Natural killer cell (primary cell): ENCODE results near the gene TTC31. TPM values are rescaled to one million over a fixed set of nuclear protein-coding genes. Genes with fewer than 3 reads are reported as not detected.

Experiments used
- ATAC-seq, 3 donors: fragments of 150-1000 bp in 2 of 3; fragments of 200-7000 bp in 1 of 3; cut with Tn5 transposase; 1 replicate in 1 of 3; 2 replicates in 2 of 3; pipeline ENCODE4 v1.10.0; 2021; ENCODE audit warnings: mild to moderate bottlenecking in 2 of 3, moderate library complexity in 2 of 3
- DNase-seq, 2 donors: peaks; one replicate each; pipeline versions ENCODE4 v3.0.0 to v3.0.0-alpha.2; 2013 to 2021; ENCODE audit warnings: mixed read lengths in 1 of 2
- H3K27ac ChIP-seq: one replicate; pipeline ENCODE4 v1.5.1; 2013; ENCODE audit warnings: mild to moderate bottlenecking, low read length
- H3K27me3 ChIP-seq: one replicate; pipeline ENCODE4 v1.6.1; 2013; ENCODE audit warnings: low read length; ENCODE audit not compliant: control insufficient read depth, insufficient read depth
- H3K36me3 ChIP-seq: one replicate; pipeline ENCODE4 v1.6.1; 2013; ENCODE audit warnings: low read length; ENCODE audit not compliant: control insufficient read depth, insufficient read depth
- H3K4me1 ChIP-seq: one replicate; pipeline ENCODE4 v1.6.1; 2013; ENCODE audit warnings: low read length; ENCODE audit not compliant: control insufficient read depth, insufficient read depth
- H3K4me3 ChIP-seq: one replicate; pipeline ENCODE4 v1.5.1; 2013; ENCODE audit warnings: low read length
- H3K9me3 ChIP-seq: one replicate; pipeline ENCODE4 v1.6.1; 2013; ENCODE audit warnings: low read length; ENCODE audit not compliant: control insufficient read depth, insufficient read depth
- H3K27ac Mint-ChIP-seq, 2 donors: one replicate each; pipeline ENCODE4 v1.8.0; 2022; ENCODE audit warnings: mild to moderate bottlenecking in 2 of 2, mixed read lengths in 2 of 2, moderate library complexity in 1 of 2
- H3K27me3 Mint-ChIP-seq, 2 donors: one replicate each; pipeline ENCODE4 v1.8.0; 2022; ENCODE audit warnings: low read depth in 2 of 2, mixed read lengths in 2 of 2
- H3K36me3 Mint-ChIP-seq: one replicate; pipeline ENCODE4 v1.8.0; 2022; ENCODE audit warnings: mixed read lengths
- H3K4me1 Mint-ChIP-seq, 2 donors: one replicate each; pipeline ENCODE4 v1.8.0; 2022; ENCODE audit warnings: mixed read lengths in 2 of 2
- H3K4me3 Mint-ChIP-seq: one replicate; pipeline ENCODE4 v1.8.0; 2022; ENCODE audit warnings: mild to moderate bottlenecking, moderate library complexity, mixed read lengths
- H3K9me3 Mint-ChIP-seq, 2 donors: one replicate each; pipeline ENCODE4 v1.8.0; 2022; ENCODE audit warnings: mixed read lengths in 2 of 2
- WGBS: methylation state at CpG from one replicate; pipeline ENCODE4 v1.1.7; 2013; ENCODE audit warnings: missing lambda C conversion rate; ENCODE audit not compliant: insufficient coverage; 5-methylcytosine and 5-hydroxymethylcytosine counted together
- intact Hi-C: fragments of 100-400 bp; cut with micrococcal nuclease; formaldehyde crosslinking; loops from one replicate; pipeline ENCODE4 v1.14.2; 2022
- total RNA-seq, 4 donors: library from RNA; stranded (reverse); fragments of 120-200 nt in 1 of 4; gene quantifications; one replicate each; pipeline versions ENCODE4 v1.2.3 to v1.2.4, GENCODE V29; 2013 to 2022
- TF ChIP-seq, protein P1 (sequence below): fragments of 200-600 bp; IDR thresholded peaks from one replicate; pipeline ENCODE4 v1.8.0; 2022; ENCODE audit warnings: antibody characterized with exemption

Gene TTC31
- total RNA-seq, 3 donors from 2014 or later (not counting 1 experiment from before 2014, with no cell fraction given), result 51.3 to 59.7 (median 53.1) TPM

DNA sequence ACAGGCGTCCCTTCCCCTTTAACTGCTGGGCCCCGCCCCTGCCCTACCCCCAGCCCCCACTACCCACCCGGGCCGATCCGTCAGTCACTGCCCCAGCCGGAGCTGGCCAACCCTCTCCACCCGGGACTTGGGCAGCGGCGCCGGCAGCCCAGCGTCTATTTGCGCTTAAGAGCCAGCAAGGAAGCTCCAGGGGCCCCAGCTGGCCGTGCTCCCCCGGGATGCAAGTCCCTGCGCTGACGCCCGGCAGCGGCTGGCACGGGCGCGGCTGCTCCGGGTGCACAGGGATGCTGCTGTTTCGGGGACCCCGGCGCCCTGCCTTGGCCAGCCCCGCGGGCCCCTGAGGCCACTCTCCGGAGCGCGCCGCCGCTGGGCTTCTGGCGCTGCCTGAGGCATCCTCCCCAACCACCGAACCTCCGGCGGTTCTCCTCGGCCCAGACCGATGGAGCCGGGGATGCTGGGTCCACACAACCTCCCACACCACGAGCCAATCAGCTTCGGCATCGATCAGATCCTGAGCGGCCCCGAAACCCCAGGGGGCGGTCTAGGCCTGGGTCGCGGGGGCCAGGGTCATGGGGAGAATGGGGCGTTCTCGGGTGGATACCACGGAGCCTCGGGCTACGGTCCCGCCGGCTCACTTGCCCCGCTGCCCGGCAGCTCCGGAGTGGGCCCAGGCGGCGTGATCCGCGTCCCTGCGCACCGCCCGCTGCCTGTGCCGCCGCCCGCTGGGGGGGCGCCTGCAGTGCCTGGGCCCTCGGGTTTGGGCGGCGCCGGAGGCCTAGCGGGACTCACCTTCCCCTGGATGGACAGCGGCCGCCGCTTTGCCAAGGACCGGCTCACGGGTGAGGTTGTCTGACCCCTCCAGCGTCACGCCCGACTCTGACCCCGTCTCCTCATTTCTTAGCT, 31.7 kb downstream of the TTC31 start, which contains the start of gene TLX2:
Gene TLX2, plus strand, starts transcription at position 83 of the 903 bp plus-strand sequence. Its CDS starts 357 bp downstream, at position 440.
- intact Hi-C loops, result no loop called here

GRCh38 chr2:74515271-74515980, 32.5 kb downstream of the TTC31 start:
- DNase-seq (peak in 1 of 2 donors; percentile 38), ATAC-seq (peak in 2 of 3 donors; percentile 16 to 40)
- H3K27me3 Mint-ChIP-seq, result peaks cover 73 to 82% of the 10 kb centered on the region in 2 donors
- TF ChIP-seq, protein P1, sequence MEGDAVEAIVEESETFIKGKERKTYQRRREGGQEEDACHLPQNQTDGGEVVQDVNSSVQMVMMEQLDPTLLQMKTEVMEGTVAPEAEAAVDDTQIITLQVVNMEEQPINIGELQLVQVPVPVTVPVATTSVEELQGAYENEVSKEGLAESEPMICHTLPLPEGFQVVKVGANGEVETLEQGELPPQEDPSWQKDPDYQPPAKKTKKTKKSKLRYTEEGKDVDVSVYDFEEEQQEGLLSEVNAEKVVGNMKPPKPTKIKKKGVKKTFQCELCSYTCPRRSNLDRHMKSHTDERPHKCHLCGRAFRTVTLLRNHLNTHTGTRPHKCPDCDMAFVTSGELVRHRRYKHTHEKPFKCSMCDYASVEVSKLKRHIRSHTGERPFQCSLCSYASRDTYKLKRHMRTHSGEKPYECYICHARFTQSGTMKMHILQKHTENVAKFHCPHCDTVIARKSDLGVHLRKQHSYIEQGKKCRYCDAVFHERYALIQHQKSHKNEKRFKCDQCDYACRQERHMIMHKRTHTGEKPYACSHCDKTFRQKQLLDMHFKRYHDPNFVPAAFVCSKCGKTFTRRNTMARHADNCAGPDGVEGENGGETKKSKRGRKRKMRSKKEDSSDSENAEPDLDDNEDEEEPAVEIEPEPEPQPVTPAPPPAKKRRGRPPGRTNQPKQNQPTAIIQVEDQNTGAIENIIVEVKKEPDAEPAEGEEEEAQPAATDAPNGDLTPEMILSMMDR, result no peak
- H3K36me3 Mint-ChIP-seq, result no peaks in the 10 kb centered on the region
- H3K4me1 Mint-ChIP-seq, result peaks cover 10 to 20% of the 10 kb centered on the region in 2 donors
- WGBS, result 7% methylated on average over 60 of the region's 60 CpGs
- H3K9me3 Mint-ChIP-seq, result no peaks in the 10 kb centered on the region
- no peak overlapping the region for H3K27ac Mint-ChIP-seq
- Histone ChIP-seq H3K4me1 (peaks cover 31% of the 10 kb centered on the region), H3K27ac (no peak overlapping the region), H3K4me3 (no peak overlapping the region), H3K9me3 (no peaks in the 10 kb centered on the region), H3K36me3 (no peaks in the 10 kb centered on the region), H3K27me3 (peaks cover 66% of the 10 kb centered on the region)
- intact Hi-C loops, result no loop called here
- H3K4me3 Mint-ChIP-seq, result peak overlapping the region; percentile 75

More for the DNA sequence above, 31.7 kb downstream of the TTC31 start, which contains the start of gene TLX2:
- Histone ChIP-seq H3K4me3 (no peak within 1 kb of the TSS), H3K36me3 (no peaks in the 10 kb centered on the region), H3K27ac (no peak within 1 kb of the TSS), H3K4me1 (peaks cover 31% of the 10 kb centered on the region), H3K27me3 (peaks cover 66% of the 10 kb centered on the region), H3K9me3 (no peaks in the 10 kb centered on the region)
- Mint-ChIP-seq H3K9me3 (no peaks in the 10 kb centered on the region), H3K36me3 (no peaks in the 10 kb centered on the region), H3K27me3 (peaks cover 68 to 80% of the 10 kb centered on the region in 2 donors), H3K27ac (peak within 1 kb of the TSS in 1 of 2 donors; percentile 36), H3K4me1 (peaks cover 10 to 20% of the 10 kb centered on the region in 2 donors), H3K4me3 (peak within 1 kb of the TSS; percentile 75)
- TF ChIP-seq, protein P1, result no peak
- WGBS, result 3% methylated on average over 82 of the region's 82 CpGs
- ATAC-seq (no peak), DNase-seq (peak in 1 of 2 donors; percentile 36)

DNA sequence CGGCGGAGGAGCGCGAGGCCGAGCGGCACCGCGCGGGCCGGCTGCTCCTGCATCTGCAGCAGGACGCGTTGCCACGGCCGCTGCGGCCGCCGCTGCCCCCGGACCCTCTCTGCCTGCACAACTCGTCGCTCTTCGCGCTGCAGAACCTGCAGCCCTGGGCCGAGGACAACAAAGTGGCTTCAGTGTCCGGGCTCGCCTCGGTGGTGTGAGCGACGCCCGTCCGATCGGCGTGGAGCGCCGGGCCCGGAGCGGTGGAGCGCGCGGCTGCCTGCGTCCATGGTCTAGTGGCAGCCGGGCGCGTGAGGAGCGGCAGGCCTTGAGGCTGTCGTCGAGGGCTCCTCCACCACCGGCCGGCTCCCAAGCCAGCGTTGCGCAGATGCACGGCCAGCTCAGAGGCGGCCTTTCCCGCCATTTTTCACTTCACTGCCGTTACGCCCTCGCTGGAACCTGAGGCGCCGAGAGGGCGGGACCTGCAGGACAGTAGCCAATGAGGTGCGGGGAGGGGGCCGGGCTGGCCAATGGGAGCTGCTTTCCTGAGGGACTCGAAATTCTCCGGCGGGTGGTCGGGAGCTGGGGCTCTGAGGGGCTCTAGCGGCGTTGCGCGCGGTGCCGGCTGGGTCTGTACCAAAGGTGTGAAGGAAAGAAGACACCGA, 33.2 kb downstream of the TTC31 start:
- Mint-ChIP-seq H3K4me3 (peak overlapping the region; percentile 86), H3K9me3 (no peaks in the 10 kb centered on the region), H3K4me1 (peaks cover 10 to 20% of the 10 kb centered on the region in 2 donors), H3K27me3 (peaks cover 73 to 78% of the 10 kb centered on the region in 2 donors), H3K27ac (no peak overlapping the region), H3K36me3 (no peaks in the 10 kb centered on the region)
- intact Hi-C loops, result loop anchor here (1.0 kb wide), 1 partner anchor 13 kb away; the partner anchor contains the start of genes AUP1 and HTRA2
- Histone ChIP-seq H3K4me1 (peaks cover 31% of the 10 kb centered on the region), H3K27me3 (peaks cover 65% of the 10 kb centered on the region), H3K36me3 (no peaks in the 10 kb centered on the region), H3K27ac (no peak overlapping the region), H3K4me3 (peak overlapping the region; percentile 21), H3K9me3 (no peaks in the 10 kb centered on the region)
- TF ChIP-seq, protein P1, result no peak
- 4% methylated on average over 72 of the region's 72 CpGs for WGBS
- ATAC-seq, result peak; percentile 79 to 88 (median 86)
- DNase-seq, result peak; percentile 65 to 79
